IPS-11a (cell line): Measurements from ENCODE around the gene EXOC6B.

Experiments
- H3K4me3 ChIP-seq: one replicate; pipeline ENCODE4 v1.5.1; 2013; ENCODE audit warnings: low read depth, low read length, control low read depth

Gene EXOC6B

DNA sequence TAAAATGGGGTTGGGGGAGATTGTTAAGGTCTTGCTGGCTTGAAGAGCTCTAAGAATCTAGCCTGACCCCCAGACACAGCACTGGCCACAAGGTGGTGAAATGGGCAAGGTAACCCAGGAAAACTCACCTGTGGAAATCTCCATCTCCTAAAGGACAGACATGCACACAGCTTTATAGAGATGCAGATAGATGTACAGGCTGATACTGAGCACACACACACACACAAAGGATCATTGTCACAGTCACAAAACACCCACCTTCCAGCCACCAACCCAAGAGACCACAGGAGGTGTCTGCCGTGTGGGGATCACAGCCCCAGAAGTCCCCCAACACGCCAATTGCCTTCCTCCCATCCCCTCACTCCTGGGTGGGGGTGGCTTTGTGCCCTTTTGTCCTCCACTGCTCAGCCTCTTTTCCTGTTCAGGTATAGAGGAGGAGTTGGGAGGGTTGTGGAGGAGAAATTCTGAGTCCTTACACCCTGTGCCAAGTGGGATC lies 674.9 kb downstream of the EXOC6B start:
- no peak overlapping the region for H3K4me3 ChIP-seq

DNA sequence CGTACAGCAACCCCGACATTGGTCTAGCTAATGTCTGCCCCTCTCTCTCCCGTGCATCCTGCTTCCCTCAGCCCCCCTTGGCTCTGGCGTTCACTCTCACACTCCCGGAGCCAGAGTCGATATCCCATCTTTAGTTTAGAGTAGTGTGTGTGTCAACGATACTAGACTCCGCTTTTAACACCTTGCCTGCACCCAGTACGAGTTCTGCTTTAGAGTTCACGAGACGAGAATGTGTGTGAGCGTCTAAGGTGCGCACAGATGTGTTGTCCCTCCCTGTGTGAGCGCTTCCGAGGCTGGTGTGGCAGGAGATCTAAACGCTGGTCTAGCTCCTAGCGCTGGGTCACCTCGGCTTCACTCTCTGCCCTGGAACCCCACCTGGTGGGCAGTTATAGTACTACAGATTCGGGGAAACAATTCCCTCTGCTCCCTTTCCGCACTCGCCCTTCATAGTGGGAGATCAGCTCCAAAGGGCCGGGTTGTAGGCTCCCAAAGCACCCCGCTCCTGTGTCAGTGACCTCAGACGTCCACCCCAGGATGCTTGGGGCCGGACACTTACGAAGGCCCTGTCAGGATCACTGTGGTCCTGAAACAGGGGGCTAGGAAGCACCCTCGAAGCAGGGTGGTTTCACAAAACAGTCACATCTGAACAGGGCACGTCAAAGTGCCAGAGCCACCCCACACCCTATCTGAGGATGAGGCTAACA lies 675.5 kb downstream of the EXOC6B start:
- H3K4me3 ChIP-seq: no peak overlapping the region

DNA sequence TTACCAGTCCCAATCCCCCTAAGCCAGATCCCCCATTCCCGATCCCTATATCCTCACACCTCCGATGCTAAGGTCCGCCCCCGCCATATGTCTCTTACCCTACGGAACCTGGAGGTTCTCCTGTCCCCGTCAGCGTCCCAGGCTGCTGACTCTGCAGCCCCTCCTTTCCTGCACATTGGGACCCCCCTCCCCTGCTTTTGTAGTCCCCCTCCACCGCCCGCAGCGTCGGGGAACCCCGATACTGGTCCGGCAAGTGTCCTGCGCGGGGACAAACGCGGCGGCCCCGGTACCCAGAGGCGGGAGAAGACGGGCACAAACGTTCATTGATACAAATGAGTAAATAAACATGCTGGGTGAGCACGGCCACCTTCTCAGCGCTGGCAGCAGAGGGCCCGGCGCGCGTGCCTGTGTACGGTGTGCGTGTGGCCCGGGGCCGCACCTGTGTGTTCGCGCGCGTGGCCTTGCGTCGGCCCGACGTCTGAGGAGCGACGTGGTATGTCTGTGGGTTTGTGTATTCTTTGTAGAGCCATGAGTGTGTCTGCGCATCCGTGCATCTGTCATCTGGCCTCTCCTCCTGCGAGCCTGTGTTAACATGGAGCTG lies 676.2 kb downstream of the EXOC6B start:
- H3K4me3 ChIP-seq: no peak overlapping the region

DNA sequence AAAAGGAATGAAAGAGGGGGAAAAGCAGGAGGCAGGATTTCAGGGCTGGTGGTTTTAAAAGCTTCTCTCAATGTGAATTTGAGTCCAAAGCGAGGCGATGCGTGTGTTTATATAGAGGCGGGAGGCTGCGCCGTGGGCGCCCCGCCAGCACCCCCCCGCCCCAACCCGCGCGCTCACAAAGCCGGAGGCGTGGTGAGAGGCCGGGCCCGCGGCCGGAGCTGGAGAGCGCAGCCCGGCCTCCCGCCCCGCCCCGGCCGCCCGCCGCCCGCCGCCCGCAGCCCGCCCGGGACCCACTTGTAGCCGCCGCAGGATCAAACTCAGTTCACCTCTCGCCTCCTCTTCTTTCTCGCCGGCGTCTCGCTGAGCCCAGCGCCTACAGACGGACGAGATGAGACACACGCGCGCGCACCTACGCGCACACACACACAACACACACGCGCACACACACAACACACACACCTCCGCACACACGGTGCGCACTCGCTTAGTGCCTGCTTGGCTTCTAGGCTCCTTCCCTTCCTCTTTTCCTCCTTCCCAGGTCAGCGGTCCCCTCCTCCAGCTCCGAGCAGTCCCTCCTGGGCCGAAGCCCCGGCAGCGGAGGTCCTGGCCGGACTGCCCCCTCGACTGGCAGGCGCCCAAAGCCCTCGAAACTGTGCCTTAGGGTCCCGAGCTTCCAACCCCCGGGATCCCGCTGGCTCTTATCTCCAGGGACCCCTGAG lies 676.8 kb downstream of the EXOC6B start:
- H3K4me3 ChIP-seq: peak overlapping the region; percentile 48

DNA sequence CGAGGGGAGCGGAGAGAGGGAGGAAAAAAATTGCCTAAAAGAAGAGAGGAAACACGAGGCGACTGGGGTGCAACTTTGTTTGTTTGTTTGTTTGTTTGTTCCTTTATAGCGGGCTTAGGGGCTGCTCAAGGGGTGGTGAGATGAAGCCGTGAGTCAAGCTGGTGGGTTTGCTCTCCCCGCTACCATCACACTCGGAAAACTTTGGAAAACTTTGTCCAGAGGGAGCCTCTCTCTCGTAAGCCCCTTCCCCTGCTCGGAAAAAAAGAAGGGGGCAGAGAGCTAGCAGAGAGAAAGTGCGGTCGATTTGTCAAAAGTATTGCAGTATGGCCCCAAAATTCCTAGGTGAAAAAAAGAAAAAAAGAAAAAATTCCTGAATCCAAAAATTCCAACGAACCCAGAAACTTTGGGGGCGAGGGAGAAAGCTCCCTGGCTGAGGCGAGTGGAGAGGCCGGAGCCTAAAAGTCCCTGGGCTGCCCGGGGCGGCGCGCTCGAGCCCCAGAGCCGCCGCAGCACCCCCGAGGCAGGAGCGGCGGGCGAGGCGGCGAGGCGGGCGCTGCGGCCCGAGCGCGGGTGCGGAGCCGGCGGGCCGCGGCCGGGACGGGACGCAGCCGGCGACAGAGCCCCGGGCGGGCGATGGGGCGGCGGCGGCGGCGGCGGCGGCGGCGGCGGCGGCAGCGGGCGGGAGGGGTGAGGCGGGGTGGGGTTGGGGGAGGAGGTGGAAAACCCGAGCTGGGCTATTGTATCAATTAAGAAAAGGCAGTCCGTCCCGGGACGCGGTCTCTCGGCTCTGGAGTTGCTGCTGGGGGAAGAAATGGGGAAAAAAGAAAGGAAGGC lies 677.6 kb downstream of the EXOC6B start:
- peak overlapping the region; percentile 13 for H3K4me3 ChIP-seq

DNA sequence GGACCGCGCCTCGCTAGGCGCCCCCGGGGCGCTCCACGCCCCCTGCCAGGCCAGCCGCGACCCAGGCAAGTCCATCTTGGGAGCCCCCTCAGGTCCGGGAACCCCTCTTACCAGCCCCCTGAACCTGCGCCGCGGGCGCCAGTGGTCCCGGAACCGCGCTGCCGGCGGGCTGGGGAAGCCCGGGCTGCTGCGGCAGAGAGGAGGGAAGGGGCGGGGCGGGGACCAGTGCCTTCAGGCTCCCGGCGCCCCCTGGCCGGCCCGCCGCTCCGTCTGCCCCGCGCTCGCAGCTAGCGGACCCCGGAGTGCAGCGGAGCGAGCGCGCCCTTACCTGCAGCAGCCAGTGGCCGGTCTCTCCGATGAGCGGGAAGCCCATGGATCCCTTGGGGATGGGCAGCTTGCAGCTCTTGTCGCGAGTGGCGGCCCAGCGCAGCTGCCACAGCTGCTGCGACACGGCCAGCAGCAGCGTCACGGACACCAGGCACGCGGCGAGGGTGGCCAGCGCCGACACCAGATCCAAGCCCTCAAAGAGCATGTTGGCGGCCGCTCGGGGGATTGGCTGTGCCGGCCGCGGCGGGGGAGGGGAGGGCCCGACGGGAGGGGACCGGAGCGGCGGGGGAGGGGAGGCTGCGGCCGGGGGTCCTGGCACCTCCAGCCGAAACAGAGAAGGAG lies 678.4 kb downstream of the EXOC6B start, which contains the start of gene CYP26B1:
Gene CYP26B1 (minus strand): TSS at position 560 of the 669 bp plus-strand sequence. CDS start 28 bp downstream, at position 532.
- peak within 1 kb of the TSS; percentile 13 for H3K4me3 ChIP-seq

DNA sequence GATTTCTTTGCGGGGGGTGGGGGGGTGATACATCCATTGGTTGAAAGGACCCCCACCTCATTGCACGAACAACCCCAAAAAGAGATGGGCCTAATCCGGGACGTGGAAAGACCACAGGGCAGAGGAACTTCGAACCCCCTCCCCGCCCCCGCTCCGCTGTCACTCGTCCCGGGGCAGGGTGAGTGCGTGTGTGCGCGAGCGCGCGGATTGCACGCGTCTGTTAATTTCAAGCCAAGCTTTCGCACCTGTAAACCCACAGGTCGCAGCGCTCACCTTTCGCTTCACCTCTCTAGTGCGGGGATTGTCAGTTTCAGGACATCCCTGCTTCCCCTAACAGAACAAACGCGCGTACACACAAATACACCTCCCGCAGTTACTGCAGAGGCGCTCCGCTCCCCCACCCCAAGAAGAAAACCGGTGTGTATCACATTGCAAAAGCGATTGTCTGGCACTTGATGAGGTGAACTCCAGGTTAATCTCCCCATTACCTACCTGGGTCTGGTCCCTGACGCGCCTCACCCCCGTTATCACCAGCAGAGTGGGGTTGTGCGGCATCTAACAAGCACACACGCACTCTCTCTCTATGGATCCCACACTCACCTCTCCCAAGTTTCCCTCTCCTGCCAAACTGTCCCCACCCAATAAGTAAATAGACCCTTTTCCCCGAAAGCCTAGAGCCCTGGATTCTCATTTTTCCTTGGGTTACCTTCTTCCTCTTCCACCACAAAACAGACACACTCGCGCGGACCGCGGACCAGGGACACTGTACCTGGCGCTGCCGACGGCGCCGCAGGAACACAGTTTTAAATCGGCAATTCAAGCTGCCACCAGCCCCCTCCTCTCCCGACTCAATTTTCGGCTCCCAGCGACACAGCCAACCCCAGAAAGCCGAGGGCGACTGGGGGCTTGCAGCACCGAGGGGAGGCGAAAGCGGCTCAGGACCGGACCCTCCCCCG lies 679.2 kb downstream of the EXOC6B start:
- H3K4me3 ChIP-seq: no peak overlapping the region

DNA sequence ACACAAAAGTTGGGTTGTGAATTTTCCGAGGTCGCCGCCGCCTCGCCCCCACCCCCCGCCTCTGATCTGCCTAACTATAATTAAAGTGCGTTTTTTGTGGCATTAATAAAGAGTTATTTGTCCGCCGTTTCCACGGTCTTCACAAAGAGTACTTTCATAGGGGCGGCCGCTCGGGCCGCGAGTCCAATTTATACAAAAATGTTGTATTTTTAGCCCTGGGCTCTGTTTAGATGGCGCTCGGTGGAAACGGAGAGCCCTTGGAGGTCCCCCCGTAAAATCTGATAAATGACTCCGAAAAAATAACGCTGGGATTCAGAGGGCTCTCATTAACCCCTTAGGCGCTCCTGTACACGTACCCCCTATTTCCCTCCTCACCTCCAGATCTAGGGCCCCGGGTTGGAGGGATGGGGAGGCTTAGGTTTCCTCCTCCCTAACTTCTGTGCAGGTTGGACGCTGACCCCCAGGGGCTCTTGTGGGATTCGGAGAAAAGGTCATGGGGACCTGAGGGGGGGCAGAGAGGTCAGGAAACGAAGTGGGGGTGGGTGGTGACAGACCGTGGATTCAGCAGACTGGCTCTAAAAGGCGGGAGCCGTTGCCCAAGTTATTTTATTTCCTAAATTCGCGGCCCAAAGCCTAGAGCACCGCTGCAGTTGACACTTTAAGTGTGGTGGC lies 680.0 kb downstream of the EXOC6B start:
- H3K4me3 ChIP-seq: no peak overlapping the region

DNA sequence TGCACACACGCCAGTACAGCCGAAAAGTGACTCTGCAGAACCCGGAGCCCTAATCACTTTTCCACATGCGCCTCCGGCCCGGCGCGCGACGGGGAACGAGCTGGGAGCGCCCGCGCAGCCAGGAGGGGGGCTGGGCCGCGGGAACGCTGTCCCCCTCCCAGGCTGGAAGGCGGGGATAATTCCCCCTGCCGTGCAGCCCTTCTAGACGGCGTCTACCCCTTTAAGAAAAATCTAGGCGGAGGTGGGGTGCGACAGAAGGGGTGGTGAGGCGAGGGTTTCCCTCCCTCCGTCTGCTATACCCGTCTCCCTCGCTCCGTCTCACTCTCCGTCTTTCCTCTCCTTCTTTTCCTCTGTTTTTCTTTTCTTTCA lies 680.6 kb downstream of the EXOC6B start:
- H3K4me3 ChIP-seq: peak overlapping the region; percentile 34

DNA sequence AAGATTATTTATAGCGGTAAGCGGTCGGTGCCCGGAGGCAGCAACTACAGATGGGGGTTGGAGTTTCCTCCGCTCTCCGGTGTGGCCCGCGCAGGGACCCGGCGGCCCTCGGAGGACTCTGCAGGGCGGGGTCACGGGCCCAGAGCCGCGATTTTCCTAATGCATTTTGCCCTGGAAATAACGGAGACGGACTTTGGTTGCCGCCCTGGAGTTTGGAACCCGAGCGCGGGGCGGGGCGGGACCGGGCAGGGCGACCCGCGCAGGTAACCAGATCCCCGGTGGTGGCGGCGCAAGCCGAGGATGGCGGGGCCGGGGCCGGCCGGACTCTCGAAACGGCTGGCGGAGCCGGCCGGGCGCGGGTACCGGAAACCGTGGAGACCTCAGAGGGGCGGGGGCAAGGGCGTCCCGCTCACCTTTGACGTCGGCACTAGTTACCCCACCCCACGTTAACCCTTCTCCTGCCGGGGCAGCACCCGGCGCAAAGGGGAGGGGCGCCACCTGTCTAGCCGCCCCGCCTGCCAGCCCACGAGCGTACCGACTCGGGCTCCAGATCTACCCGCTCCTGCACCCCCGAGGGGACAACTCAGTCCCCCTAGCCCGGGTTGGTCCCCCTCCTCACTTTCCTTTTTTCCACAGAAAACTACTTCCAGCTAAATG lies 681.1 kb downstream of the EXOC6B start:
- peak overlapping the region; percentile 34 for H3K4me3 ChIP-seq

DNA sequence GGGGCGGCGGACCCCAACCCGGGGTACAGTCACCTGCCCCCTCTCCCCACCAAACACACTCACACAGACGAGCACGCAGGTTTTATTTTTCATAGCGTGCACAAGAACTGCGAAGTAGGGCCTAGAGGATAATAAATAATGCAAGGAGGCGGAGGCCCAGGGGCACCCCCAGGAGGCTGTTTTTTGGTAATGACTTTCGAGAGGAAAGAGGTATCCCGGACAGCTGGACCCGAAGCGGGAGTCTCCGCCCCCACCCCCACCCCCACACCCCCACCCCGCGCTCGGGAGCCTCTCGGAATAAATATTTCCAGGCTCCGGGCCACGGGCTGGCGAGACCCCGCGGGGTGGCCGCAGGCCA lies 681.6 kb downstream of the EXOC6B start:
- no peak overlapping the region for H3K4me3 ChIP-seq

DNA sequence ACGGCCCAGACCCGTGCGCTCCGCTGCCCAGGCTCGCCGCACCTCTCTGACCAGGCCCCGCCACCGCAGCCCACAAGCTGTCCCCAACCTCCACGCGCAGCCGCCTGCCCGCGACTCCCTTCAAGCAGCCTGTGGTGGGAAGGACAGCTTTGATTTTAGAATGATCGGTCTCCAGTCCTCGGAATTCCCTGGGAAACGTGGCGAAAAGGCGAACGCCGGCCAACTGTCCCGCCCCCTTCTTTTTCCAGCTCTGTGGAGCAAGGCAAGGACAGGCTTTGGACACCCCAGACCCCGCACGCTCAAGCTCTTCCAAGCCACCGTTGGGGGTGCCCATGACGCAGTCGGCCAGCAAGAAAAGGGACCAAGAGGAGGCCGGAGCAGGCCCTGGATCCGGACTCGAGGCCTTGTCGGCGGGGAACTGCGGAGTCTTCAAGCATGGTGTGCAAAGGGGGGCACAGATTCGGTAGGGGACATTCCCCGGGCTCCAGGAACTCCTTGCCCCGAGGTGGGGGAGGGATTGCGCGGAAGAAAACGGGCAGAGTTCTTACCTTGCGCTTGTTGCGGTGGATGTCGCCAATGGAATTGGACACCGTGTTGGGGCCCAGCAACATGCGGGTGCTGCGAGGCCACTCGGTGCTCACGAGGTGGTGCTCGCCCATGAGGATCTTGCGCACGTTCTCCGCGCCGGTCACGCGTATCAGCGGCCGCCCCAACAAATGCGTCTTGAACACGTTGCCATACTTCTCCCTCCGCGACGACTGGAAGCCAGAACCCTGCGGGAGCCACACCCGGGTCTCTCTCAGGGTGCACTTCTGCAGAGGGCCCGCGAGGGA lies 682.2 kb downstream of the EXOC6B start:
- H3K4me3 ChIP-seq: no peak overlapping the region

DNA sequence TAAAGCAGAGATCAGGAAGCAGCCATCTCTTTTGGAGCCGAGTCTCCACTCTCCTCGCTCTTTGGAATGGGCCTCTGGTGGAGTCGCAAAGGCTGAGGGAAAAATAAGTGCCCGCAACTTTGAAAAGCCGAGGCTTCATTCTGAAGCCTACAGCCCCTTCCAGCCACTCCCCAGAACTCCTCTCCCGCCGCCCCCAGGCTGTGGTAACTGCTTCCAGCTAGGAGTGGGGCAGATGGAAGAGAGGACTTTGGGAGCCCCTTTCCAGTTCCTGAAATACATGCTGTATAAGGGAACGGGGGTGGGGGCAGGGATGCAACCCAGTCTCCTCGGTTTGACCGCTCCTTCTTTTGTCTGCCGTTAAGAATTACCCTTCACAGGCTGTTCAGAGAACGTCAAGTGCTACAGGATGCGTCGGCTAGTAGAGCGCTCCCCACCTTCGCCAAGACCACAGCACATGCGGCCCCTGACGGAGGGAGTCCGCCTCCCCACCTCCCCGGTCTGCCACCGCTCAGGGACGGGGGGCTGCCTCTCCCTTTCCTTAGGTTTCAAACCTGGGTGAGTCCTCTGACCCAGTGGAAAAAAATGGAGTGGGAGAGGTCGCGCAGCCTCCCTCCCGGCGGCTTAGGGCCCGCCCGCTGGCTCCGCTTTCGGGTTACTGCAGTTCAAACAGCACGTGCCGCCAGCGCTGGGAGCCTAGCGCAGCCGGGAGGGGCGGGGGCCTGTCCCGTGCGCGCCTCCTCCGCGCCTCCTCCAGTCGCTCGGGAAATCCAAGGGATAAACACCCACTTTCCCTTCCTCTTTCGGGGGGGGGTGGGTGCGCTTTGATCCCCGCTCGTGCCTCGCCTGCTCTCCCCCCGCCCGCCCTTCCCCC lies 683.0 kb downstream of the EXOC6B start:
- no peak overlapping the region for H3K4me3 ChIP-seq

DNA sequence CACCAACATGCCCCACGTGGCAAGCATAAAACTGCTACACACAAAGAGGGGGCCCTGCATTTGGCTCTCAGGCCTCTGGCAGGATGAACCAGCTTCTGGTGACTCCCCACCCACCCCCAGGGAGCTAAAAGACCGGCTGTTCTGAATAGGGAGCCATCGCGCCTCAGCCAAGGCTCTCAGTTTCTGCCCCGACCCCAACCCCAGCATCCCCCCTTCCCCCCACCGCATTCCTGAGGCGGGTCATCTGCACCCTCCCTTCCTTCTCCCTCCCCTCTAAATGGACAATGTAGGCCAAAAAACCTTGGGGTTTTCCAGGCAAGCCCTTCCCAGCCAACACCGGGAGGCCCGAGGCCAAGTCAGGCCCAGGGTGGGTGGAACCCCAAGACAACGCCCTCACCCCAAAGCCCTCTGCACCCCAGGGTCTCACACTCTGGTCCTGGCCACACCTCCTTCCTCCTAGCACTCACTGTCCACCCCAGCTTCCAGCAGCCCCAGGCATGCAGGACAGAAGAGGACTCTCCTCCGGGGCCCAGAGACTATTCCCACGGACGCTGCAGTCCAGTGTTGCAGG lies 683.9 kb downstream of the EXOC6B start:
- H3K4me3 ChIP-seq: no peak overlapping the region

DNA sequence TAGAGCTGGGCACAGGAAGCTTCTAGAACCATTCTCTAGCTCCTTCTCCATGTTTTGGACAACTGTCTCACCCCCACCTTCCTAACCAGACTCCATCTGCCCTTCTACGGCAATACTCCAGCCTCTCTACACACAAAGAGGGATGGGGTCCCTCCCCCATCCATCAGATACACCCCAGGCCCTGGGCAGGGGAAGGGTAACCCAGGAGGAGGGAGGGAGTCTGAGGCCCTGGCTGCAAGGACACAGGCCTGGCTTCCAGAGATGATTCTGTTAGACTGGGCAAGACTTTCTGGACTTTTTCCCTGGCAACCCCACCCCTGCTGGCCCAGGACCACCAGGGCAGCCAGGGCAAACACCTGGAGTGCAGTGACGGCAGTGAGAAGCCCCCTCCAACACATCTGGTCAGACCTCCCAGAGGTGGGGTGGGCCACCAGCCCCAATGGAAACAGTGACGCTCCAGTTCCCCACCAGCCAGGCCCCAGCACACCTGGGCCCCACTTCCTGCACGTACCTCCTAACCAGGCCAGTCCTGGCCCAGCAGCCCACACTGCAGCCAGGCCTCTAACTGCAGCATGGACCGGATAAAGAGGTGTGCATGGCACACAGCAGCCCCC lies 684.7 kb downstream of the EXOC6B start:
- H3K4me3 ChIP-seq: no peak overlapping the region

DNA sequence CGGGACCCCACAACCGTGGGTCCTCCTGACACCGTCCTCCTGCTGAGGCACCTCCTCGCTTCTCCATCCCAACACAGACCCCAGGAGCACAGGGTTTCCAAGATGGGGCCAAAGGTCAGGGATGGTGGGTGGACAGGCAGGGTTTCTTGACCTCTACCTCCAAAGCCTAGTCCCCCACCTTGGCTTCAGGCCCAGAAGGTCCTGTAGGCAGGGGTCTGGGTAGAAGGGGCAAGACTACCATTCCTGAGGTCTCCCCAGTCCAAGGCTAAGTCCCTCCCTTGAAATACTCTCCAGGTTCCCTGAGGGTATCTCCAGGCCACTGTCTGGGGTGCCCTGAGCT lies 685.2 kb downstream of the EXOC6B start:
- H3K4me3 ChIP-seq: no peak overlapping the region
